Stromal cell of bone marrow (primary cell): ENCODE data around the gene SRRD.
"Not testable (repeated sequence)": the region's sequence is repeated elsewhere in the genome, so short reads cannot be mapped to it uniquely, and the experiment has no call there.

Experiments
- DNase-seq: peaks from one replicate; pipeline ENCODE4 v3.0.0-alpha.2; 2012; ENCODE audit warnings: low read depth

Gene SRRD

GRCh38 chr22:26483439-26484359, at the start of gene SRRD, which contains the start of gene HPS4:
SRRD (plus strand) TSS chr22:26483877; CDS start chr22:26483891, 14 bp downstream.
HPS4 (minus strand) TSS chr22:26483783; CDS start chr22:26481762, 2,021 bp downstream.
- peak; percentile 79 for DNase-seq

GRCh38 chr22:26435327-26436093, 48.2 kb upstream of the SRRD start:
- DNase-seq = no peak

GRCh38 chr22:26436903-26437515, 46.7 kb upstream of the SRRD start:
- no peak for DNase-seq

- no peak for DNase-seq
Measured at GRCh38 chr22:26437694-26438392, 45.8 kb upstream of the SRRD start.

- not testable (repeated sequence) for DNase-seq
Measured at GRCh38 chr22:26438776-26439175, 44.9 kb upstream of the SRRD start.

GRCh38 chr22:26439559-26439958, 44.1 kb upstream of the SRRD start:
- DNase-seq = no peak

GRCh38 chr22:26442086-26442756, 41.5 kb upstream of the SRRD start:
- DNase-seq = no peak

- no peak for DNase-seq
Measured at GRCh38 chr22:26443901-26444690, 39.6 kb upstream of the SRRD start.

- no peak for DNase-seq
Measured at GRCh38 chr22:26444777-26445176, 38.9 kb upstream of the SRRD start.

- no peak for DNase-seq
Measured at GRCh38 chr22:26445577-26446275, 38.0 kb upstream of the SRRD start.

GRCh38 chr22:26446808-26447515, 36.7 kb upstream of the SRRD start:
- no peak for DNase-seq

GRCh38 chr22:26447584-26448329, 35.9 kb upstream of the SRRD start:
- no peak for DNase-seq

- no peak for DNase-seq
Measured at GRCh38 chr22:26448334-26448733, 35.3 kb upstream of the SRRD start.

GRCh38 chr22:26448941-26449340, 34.7 kb upstream of the SRRD start:
- DNase-seq = no peak

- no peak for DNase-seq
Measured at GRCh38 chr22:26450453-26451185, 33.1 kb upstream of the SRRD start.

GRCh38 chr22:26452236-26453016, 31.3 kb upstream of the SRRD start:
- DNase-seq = no peak

GRCh38 chr22:26453216-26453615, 30.5 kb upstream of the SRRD start:
- no peak for DNase-seq
